Measurements from ENCODE around the gene MACF1.

DNA sequence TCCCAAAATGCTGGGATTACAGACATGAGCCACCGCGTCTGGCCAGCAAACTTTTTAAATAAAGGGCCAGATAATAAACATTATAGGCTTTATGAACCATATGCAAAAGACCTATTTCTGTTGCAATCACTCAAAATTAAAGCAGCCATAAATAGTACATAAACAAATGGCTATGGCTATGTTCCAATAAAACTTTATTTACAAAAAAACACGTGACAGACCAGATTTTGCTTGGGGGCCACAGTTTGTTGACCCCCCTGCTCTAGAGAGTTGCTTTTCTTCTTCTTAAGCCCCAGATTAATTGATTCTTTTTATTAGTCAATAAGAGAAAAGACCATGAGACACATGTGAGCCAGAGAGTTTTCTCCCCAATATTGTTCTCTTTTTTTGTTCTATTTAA lies 138.3 kb downstream of the MACF1 start:
- TF ChIP-seq CTCF (IDR thresholded peaks at IDR 0.05): no peak
- no peak for TF ChIP-seq POLR2A (IDR thresholded peaks at IDR 0.05; ENCODE audit: low read depth)

Data from esophagus muscularis mucosa (tissue), 3 donors.